Trophoblast cell (in vitro differentiated cells and primary cell): ENCODE measurements around the gene GSG1.

Experiments
- DNase-seq, 2 donors: peaks; one replicate each; pipeline ENCODE4 v3.0.0-alpha.2; 2016
- H2AFZ ChIP-seq: 2 replicates; pipeline ENCODE4 v1.6.1; 2013; ENCODE audit warnings: low read length, moderate library complexity, mild to moderate bottlenecking; ENCODE audit not compliant: insufficient read depth, poor library complexity
- H2AK5ac ChIP-seq: 2 replicates; pipeline ENCODE4 v1.6.1; 2013; ENCODE audit warnings: mild to moderate bottlenecking, low read length
- H2BK120ac ChIP-seq: 2 replicates; pipeline ENCODE4 v1.6.1; 2013; ENCODE audit warnings: low read length, mild to moderate bottlenecking, moderate library complexity; ENCODE audit not compliant: insufficient read depth, poor library complexity
- H2BK12ac ChIP-seq: 2 replicates; pipeline ENCODE4 v1.6.1; 2013; ENCODE audit warnings: mild to moderate bottlenecking, low read length, moderate library complexity
- H2BK5ac ChIP-seq: 2 replicates; pipeline ENCODE4 v1.6.1; 2013; ENCODE audit warnings: low read length, low read depth, moderate library complexity, mild to moderate bottlenecking; ENCODE audit not compliant: poor library complexity
- H3K14ac ChIP-seq: 2 replicates; pipeline ENCODE4 v1.6.1; 2013; ENCODE audit warnings: mild to moderate bottlenecking, low read length
- H3K18ac ChIP-seq: 2 replicates; pipeline ENCODE4 v1.6.1; 2013; ENCODE audit warnings: mild to moderate bottlenecking, low read length
- H3K23ac ChIP-seq: 2 replicates; pipeline ENCODE4 v1.6.1; 2013; ENCODE audit warnings: low read length
- H3K27ac ChIP-seq: 2 replicates; pipeline ENCODE4 v1.5.1; 2013; ENCODE audit warnings: low read depth, mild to moderate bottlenecking, inconsistent platforms, low read length, moderate library complexity
- H3K27me3 ChIP-seq: 2 replicates; pipeline ENCODE4 v1.6.1; 2013; ENCODE audit warnings: inconsistent platforms, mild to moderate bottlenecking, low read length, moderate library complexity; ENCODE audit not compliant: insufficient read depth
- H3K36me3 ChIP-seq, 2 experiments: 1 replicate in 1 of 2; 2 replicates in 1 of 2; pipeline ENCODE4 v1.6.1; 2013; ENCODE audit warnings: low read length in 2 of 2, mild to moderate bottlenecking in 2 of 2, moderate library complexity in 1 of 2; ENCODE audit not compliant: insufficient read depth in 2 of 2, control insufficient read depth in 1 of 2
- H3K4ac ChIP-seq: 2 replicates; pipeline ENCODE4 v1.6.1; 2013; ENCODE audit warnings: low read depth, mild to moderate bottlenecking, low read length, moderate library complexity
- H3K4me1 ChIP-seq, 2 experiments: 1 replicate in 1 of 2; 2 replicates in 1 of 2; pipeline ENCODE4 v1.6.1; 2013; ENCODE audit warnings: low read length in 2 of 2, mild to moderate bottlenecking in 2 of 2, moderate library complexity in 1 of 2; ENCODE audit not compliant: insufficient read depth in 2 of 2, control insufficient read depth in 1 of 2
- H3K4me2 ChIP-seq: 2 replicates; pipeline ENCODE4 v1.6.1; 2013; ENCODE audit warnings: inconsistent platforms, mild to moderate bottlenecking, low read length, moderate library complexity
- H3K4me3 ChIP-seq: 2 replicates; pipeline ENCODE4 v1.5.1; 2013; ENCODE audit warnings: mild to moderate bottlenecking, low read depth, low read length, inconsistent platforms
- H3K79me1 ChIP-seq: one replicate; pipeline ENCODE4 v1.6.1; 2013; ENCODE audit warnings: low read length
- H3K79me2 ChIP-seq: 2 replicates; pipeline ENCODE4 v1.6.1; 2013; ENCODE audit warnings: low read length, mild to moderate bottlenecking; ENCODE audit not compliant: control insufficient read depth, insufficient read depth, poor library complexity
- H3K9ac ChIP-seq: 2 replicates; pipeline ENCODE4 v1.6.1; 2013; ENCODE audit warnings: mild to moderate bottlenecking, low read length
- H3K9me3 ChIP-seq: 2 replicates; pipeline ENCODE4 v1.6.1; 2013; ENCODE audit warnings: low read depth, mild to moderate bottlenecking, control low read depth, inconsistent platforms, low read length; ENCODE audit not compliant: insufficient read depth
- H4K12ac ChIP-seq: 2 replicates; pipeline ENCODE4 v1.6.1; 2013; ENCODE audit warnings: low read depth, mild to moderate bottlenecking, low read length, moderate library complexity
- H4K8ac ChIP-seq: 2 replicates; pipeline ENCODE4 v1.6.1; 2013; ENCODE audit warnings: low read depth, mild to moderate bottlenecking, low read length, moderate library complexity
- H4K91ac ChIP-seq: one replicate; pipeline ENCODE4 v1.6.1; 2013; ENCODE audit warnings: low read depth, mild to moderate bottlenecking, low read length, moderate library complexity
- WGBS: extraction: QIAGEN DNeasy Blood & Tissue Kit; methylation state at CpG from one replicate; pipeline ENCODE4 v1.1.7; 2013; ENCODE audit warnings: missing lambda C conversion rate; ENCODE audit not compliant: insufficient read length, insufficient coverage; ENCODE audit errors: extremely low coverage; 5-methylcytosine and 5-hydroxymethylcytosine counted together

Gene GSG1

DNA sequence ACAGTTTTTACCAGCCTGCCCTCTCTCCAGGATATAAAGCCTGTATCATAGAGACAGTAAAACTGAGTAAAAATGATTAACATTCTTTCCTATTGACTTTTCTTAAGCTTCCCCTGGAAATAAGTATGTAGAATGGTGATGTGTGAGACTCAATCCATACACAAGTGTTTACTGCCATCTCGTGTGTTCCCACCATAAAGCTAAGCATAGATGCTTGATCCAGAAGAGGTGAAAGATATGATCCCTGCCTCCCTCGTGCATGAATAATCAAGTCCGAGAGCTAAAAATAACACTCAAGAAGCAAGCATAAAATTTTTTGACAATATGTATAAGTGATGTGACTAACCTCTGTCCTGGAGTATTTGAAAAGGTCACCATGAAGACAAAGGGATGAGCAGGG, 16.9 kb upstream of the GSG1 start:
- Histone ChIP-seq H3K9me3 (no peaks in the 10 kb centered on the region), H3K4me2 (no peak overlapping the region), H3K27me3 (no peaks in the 10 kb centered on the region), H2BK5ac (no peak overlapping the region), H3K27ac (no peak overlapping the region), H4K8ac (no peak overlapping the region), H3K14ac (no peak overlapping the region), H3K23ac (no peak overlapping the region), H4K91ac (no peak overlapping the region), H3K36me3 (no peaks in the 10 kb centered on the region), H3K79me2 (no peaks in the 10 kb centered on the region), H2AFZ (no peak overlapping the region), H2BK12ac (no peak overlapping the region), H3K18ac (no peak overlapping the region), H3K79me1 (peaks cover 8% of the 10 kb centered on the region), H3K4me1 (peaks cover 9 to 22% of the 10 kb centered on the region in 2 experiments), H3K4me3 (no peak overlapping the region), H3K4ac (no peak overlapping the region), H3K9ac (no peak overlapping the region), H2BK120ac (no peak overlapping the region), H4K12ac (no peak overlapping the region), H2AK5ac (no peak overlapping the region)
- WGBS: no CpG with 5 or more reads among the region's 3 CpGs
- DNase-seq: no peak

DNA sequence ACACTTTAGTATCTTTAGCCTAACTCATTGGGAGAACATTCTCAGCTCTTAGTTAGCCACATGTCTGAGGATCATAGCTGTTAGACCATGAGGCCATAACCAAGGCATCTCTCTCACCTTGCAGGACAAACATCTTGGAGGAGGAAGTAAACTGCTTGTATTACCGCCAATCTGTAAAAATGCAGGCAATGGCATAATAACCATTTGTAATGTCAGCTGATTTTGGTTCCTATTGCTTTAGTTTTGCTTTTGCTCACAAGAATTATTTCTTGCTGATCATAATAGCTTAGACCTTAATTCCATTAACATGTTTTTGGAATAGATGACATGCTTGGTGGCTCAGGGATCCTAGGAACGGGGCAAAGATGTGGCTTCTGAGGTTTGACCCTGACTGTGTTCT, 16.4 kb upstream of the GSG1 start:
- Histone ChIP-seq H3K9me3 (no peaks in the 10 kb centered on the region), H3K4me3 (no peak overlapping the region), H3K4me2 (no peak overlapping the region), H2AK5ac (no peak overlapping the region), H3K18ac (no peak overlapping the region), H2BK12ac (no peak overlapping the region), H3K79me1 (peaks cover 6% of the 10 kb centered on the region), H3K4me1 (peaks cover 9 to 20% of the 10 kb centered on the region in 2 experiments), H3K79me2 (no peaks in the 10 kb centered on the region), H3K27me3 (no peaks in the 10 kb centered on the region), H2BK5ac (no peak overlapping the region), H4K91ac (no peak overlapping the region), H4K8ac (no peak overlapping the region), H3K36me3 (no peaks in the 10 kb centered on the region), H3K14ac (no peak overlapping the region), H3K4ac (no peak overlapping the region), H3K9ac (no peak overlapping the region), H3K23ac (no peak overlapping the region), H2AFZ (no peak overlapping the region), H3K27ac (no peak overlapping the region), H4K12ac (no peak overlapping the region), H2BK120ac (no peak overlapping the region)
- no peak for DNase-seq
- no CpG with 5 or more reads among the region's 2 CpGs for WGBS

DNA sequence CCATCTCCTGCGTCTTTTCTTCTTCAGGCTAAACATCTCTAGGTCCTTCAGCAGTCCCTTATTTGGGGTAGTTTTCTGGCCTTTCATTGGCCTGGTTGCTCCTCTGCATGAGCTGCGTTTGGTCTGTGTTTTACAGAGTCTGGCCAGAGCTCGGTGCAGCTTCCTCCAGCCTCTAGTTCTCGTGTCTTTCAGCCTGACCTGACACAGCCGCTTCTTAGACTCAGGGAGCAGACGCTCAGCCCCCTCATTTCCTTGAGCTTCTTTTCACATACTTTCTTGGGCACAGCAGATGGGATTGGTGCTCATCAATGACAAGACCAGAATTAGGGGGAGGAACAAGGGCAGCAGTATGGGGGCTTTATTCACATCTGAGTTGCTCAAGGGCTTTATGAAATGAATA, 13.6 kb upstream of the GSG1 start:
- H3K79me1 ChIP-seq: no peaks in the 10 kb centered on the region
- H3K18ac ChIP-seq: no peak overlapping the region
- DNase-seq: no peak
- H2AK5ac ChIP-seq: no peak overlapping the region
- WGBS: no CpG with 5 or more reads among the region's 6 CpGs
- H3K27ac ChIP-seq: no peak overlapping the region
- no peak overlapping the region for H4K12ac ChIP-seq
- peak overlapping the region; percentile 30 for H3K23ac ChIP-seq
- H2AFZ ChIP-seq: no peak overlapping the region
- no peaks in the 10 kb centered on the region for H3K9me3 ChIP-seq
- no peak overlapping the region for H3K4me2 ChIP-seq
- no peak overlapping the region for H2BK5ac ChIP-seq
- H3K4ac ChIP-seq: no peak overlapping the region
- H3K4me1 ChIP-seq: peaks cover 4 to 18% of the 10 kb centered on the region in 2 experiments
- no peaks in the 10 kb centered on the region for H3K79me2 ChIP-seq
- H2BK120ac ChIP-seq: no peak overlapping the region
- no peaks in the 10 kb centered on the region for H3K27me3 ChIP-seq
- H2BK12ac ChIP-seq: no peak overlapping the region
- H3K36me3 ChIP-seq: no peaks in the 10 kb centered on the region
- no peak overlapping the region for H3K14ac ChIP-seq
- no peak overlapping the region for H3K9ac ChIP-seq
- H3K4me3 ChIP-seq: no peak overlapping the region
- no peak overlapping the region for H4K91ac ChIP-seq
- H4K8ac ChIP-seq: no peak overlapping the region

DNA sequence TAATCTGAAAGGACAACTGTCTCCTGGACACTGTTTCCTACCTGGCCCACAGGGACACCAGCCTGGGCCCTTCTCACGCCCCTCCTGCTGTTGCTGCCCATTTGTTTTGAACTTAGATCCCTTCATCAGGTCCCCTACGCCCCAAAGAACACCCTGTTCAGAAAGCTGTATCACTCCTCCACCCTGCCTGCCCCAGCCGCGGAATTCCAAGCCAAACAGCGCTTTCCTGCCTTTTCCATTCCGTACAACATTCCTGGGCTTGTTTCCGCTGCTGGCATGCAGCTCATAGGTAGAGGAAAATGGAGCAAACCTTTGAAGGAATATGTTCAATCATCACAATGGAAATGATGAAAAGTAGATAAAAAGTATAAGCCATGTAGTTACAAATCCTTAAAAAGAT, 12.8 kb upstream of the GSG1 start:
- no peak overlapping the region for H2AK5ac ChIP-seq
- no CpG with 5 or more reads among the region's 7 CpGs for WGBS
- H3K14ac ChIP-seq: no peak overlapping the region
- H3K4me1 ChIP-seq: peaks cover 4 to 18% of the 10 kb centered on the region in 2 experiments
- H3K9me3 ChIP-seq: peaks cover 2% of the 10 kb centered on the region
- DNase-seq: peak in 1 of 2 donors; percentile 74
- H2BK120ac ChIP-seq: peak overlapping the region; percentile 5
- no peak overlapping the region for H3K9ac ChIP-seq
- no peak overlapping the region for H3K4me3 ChIP-seq
- H2AFZ ChIP-seq: no peak overlapping the region
- no peak overlapping the region for H4K91ac ChIP-seq
- no peak overlapping the region for H3K4ac ChIP-seq
- peak overlapping the region; percentile 3 for H4K8ac ChIP-seq
- H3K79me2 ChIP-seq: no peaks in the 10 kb centered on the region
- no peak overlapping the region for H4K12ac ChIP-seq
- H2BK12ac ChIP-seq: no peak overlapping the region
- H3K4me2 ChIP-seq: no peak overlapping the region
- H3K79me1 ChIP-seq: no peaks in the 10 kb centered on the region
- H2BK5ac ChIP-seq: peak overlapping the region; percentile 70
- no peaks in the 10 kb centered on the region for H3K36me3 ChIP-seq
- H3K23ac ChIP-seq: no peak overlapping the region
- no peak overlapping the region for H3K27ac ChIP-seq
- no peak overlapping the region for H3K18ac ChIP-seq
- no peaks in the 10 kb centered on the region for H3K27me3 ChIP-seq
